IPS-NIHi11 (cell line): Measurements from ENCODE around the gene ATP6V1G2.

ENCODE experiments used
- DNase-seq: peaks from one replicate; pipeline ENCODE4 v3.0.0; 2012; ENCODE audit warnings: mixed read lengths, low spot score

Gene ATP6V1G2

DNA sequence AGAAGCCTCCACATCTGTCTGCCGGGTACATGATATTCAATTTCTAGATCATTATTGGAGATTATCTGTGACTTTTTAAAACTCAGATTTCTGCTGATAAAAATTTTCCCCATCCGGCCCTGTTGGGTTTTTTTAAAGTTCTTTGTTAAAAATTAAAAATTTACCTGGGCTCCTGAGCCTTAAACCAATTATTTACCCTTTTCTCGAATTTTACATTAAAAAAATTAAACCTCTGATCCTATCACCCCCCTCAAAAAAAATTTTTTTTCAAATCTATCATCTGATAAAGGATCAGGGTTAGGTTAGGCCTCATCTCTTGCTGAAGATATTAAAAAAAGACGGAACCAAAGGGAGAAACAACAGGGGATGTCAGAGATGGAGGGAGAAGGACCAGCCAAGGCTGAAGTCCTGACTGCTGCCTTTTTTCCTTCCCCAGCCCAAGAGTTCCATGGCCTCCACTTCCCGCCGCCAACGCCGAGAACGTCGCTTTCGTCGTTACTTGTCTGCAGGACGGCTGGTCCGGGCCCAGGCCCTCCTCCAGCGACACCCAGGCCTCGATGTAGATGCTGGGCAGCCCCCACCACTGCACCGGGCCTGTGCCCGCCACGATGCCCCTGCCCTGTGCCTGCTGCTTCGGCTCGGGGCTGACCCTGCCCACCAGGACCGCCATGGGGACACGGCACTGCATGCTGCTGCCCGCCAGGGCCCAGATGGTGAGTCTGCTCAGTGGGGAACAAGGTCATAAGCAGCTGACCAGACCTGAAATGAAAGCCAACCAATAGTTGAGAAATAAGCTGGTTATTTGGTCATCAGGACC, 1.5 kb upstream of the ATP6V1G2 start:
- DNase-seq, result no peak

DNA sequence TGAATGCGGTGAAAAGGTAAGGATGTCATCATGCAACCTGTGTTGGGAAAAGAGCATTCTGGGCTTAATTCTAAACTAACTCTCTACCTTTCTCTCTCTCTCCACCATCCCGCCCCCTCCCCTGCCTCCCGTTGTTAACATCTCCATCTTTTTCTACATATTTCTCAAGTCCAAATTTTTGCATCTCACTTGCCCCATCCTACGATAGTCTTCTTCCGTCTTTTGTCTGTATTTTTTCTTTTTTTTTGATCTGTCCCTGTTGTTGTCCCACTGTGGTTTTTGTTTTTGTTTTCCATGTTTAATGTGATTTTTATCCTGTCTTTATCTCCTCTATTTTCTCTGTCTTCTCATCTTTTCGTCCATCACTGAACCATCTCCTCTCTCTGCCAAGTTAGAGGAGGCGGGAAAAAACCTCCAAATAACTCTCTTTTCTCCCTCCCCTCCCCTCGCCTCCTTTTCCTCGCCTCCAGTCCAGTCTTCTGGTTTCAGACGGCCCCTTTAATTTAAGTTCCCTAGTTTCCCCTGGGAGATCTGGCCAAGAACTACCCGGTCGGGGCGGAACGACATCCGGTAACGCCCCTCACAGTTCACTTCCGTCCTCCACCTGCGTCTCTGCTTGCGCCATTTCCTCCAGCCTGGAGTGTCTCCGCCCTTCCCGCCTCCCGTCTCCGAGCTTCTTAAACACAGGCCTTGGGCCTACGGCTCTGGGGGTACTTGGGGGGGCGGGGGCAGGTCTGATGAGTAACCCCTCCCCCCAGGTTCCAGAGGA, 734 bp upstream of the ATP6V1G2 start, which contains the start of gene NFKBIL1:
Gene NFKBIL1 (plus strand): TSS at position 651 of the 769 bp plus-strand sequence. CDS start 87 bp downstream, at position 738.
- DNase-seq, result peak; percentile 91

DNA sequence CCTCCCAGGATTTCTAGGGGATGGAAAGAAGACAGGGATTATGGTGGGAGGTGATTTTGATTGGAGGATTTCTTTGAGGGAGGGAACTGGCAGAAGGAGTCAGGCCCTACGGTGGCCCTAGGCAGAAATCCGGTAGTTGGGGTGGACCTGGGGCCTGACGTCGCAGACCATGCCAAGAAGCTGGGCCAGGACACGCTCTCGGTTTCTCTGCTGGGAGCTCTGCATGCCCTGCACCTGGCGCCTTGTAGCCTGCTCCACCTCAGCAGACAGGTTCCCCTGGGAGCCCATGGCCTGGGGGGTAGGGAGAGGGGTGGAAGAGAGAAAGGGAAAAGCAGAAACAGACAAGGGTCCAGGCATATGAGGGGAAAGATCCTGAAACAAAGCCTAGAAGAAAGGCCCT, 1.1 kb downstream of the ATP6V1G2 start:
- no peak for DNase-seq

DNA sequence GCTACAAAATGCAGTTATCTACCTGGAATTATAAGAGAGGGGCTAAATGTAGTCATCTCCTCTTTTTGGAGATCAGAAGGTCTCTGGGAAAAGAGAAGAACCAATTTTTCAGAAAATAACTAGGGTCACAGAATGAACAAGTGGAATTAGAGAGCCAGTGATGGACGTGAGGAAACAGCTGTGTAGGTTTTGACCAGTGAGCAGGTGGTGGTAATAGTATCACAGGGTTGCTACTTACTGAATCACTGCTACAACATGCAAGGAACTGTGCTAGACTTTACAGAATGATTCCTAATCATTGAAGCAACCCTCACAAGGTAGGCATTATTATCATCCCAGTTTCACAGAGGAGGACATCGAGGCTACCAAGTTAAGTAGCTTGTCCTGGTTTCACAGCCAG, 1.7 kb downstream of the ATP6V1G2 start:
- DNase-seq, result no peak

DNA sequence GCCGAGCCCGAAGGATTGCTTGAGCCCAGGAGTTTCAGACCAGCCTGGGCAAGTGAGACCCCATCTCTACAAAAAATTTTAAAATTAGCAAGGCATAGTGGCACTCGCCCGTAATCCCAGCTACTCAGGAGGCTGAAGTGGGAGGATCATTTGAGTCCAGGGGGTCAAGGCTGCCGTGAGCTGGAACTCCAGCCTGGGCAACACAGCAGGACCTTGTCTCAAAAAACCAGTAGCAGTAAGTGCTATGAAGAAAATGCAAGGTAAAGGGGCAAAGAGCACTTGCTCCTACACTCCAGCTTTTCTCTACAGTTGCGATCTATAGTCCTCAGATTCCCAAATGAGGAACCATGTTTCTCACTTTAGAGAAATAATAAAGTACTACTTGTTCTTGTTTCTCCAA, 2.8 kb downstream of the ATP6V1G2 start:
- DNase-seq, result no peak

DNA sequence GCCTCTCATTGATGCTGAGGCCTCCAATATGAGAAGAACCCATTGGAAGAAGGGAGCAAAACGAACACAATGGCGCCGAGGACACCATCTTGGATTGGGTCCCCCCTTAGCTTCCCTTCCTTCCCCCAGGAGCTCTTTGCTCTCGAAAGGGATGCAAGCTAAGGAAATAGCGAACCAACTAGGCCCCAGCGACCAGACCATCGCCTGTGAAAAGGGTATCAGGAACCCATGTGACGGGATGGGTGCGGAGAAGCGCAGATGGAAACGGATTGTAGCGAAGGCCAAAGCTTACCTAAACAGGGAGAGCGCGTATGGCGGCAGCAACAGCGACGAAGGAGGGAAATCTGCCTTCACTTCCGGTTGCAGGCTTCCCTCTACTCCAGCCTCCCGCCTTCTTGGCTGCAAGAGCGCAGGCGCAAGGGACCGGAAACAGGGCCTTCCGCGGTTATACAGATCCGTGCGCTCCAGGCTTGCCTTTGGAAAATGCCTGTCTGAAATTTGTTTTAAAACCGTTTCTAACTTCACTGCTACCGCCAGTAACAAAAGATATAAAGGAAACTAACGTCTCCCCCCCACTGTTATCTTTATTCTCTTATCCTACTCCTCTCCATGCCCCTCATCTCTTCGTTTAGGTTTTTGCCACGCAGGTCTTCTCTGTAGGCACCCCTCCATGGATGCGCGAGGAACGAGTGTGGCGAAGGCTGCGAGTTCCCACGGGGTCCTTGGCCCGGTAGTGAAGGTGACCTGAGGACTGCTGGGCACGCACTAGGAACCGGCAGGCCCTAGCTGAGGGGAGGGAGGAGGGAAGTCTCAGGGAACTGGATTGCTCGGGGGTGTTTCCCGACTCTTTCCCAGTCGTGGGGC, 4.5 kb downstream of the ATP6V1G2 start, which contains the start of gene DDX39B:
Gene DDX39B (minus strand): TSS at position 346 of the 864 bp plus-strand sequence. CDS start 1,471 bp downstream, outside the sequence.
- peak; percentile 92 for DNase-seq

DNA sequence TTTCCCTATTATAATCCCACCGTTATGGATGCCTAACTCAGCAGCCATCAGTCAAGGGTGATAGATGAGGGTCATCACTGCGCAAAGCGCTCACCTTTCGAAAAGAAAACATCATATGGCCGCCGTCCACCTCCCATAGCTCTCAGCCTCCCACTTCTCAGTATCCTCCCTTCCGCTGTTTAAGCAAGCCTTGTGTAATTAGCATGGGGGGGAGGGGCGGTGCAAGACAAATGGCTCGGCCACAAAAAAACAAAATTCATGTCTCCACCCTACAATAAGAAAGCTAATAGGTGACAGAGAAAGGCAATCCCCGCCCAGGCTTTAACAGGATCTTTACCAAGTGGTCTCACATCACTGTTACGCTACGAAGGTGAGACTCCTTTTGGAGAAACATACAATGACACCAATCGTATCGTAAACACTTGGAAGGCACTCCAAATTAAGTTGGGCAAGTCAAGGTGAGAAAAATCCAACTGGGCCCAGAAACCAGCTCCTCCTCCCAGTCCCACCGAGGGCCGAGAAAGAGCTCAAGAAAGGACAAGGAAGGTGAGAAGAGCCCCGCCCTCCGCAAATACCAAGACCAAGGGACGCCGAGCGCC, 5.2 kb downstream of the ATP6V1G2 start:
- peak; percentile 39 for DNase-seq

DNA sequence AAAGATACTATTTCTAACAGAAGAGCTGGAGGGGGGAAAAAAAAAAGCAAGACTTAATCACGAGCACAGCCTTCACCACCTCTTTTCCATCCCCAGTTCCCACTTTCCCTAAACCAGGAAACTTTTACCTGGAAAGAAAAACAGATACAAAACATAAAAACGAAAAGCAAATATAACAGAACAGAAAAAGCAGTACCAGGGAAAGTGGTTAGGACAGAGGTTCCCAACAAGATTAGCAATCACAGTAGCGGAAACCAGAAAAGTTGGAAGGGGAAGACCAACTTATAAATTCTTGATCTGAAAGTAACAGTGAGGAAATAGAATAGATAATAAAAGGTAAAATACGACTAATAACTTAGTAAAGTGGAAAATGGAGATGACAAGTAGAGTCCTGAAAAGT, 5.8 kb downstream of the ATP6V1G2 start:
- no peak for DNase-seq

DNA sequence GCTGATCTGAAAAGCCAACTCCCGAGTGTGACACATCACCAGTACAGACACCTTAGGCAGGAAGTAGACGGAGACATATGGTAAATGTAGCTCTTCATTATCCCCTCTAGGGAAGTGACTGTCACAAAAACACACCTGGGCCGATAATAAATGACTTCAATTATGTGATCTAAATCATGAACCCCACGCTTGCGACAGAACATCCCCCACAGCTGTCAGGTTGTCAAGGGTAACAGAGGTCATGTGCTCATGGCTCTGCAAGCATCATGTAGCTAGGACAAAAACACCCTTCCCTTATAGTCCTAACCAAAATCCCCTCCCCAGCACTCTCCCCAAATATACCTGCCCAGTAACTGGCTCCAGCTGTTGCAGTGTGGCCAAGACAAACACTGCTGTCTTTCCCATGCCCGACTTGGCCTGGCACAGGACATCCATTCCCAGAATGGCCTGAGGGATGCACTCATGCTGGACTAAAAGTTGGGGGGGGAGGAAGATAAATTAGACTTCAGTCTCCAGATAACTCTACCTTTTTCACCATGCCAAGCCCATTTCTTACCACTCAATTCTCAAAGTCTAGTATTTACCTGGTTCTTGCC, 7.5 kb downstream of the ATP6V1G2 start:
- DNase-seq, result no peak

DNA sequence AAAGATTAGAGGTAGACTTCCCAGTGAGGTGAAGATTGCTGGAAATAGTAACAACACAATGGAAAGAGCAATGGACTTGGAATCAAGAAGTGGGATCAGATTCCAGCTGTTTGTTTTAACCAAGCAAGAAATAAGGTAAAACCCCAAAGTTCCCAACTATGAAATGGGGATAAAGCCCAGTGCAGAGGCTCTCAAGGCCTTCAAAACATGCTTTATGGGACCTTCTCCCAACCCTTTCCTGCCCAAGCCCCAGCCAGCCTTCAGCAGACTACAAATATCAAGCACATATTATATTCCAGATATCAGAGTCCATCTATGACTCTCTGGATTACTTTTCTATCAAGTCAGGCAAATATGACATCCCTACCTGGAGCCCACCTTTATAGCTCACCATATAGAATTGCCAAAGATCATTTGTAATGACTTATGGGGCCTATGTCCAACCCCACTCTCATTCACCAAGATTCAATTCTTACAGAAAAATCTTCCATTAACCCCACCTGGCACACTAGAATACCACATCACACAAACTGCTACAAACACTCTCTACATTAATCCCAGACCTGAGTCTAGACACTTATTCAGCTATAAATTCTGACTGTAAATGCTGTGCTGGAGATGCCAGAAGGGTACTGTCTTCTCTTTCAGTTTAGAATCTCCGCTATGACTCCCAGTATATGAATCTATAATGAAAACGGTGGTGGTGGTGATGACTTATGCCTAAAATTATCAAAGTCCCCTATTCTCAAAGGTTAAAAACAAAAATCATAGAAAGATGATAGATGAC, 10.7 kb downstream of the ATP6V1G2 start:
- DNase-seq, result no peak

DNA sequence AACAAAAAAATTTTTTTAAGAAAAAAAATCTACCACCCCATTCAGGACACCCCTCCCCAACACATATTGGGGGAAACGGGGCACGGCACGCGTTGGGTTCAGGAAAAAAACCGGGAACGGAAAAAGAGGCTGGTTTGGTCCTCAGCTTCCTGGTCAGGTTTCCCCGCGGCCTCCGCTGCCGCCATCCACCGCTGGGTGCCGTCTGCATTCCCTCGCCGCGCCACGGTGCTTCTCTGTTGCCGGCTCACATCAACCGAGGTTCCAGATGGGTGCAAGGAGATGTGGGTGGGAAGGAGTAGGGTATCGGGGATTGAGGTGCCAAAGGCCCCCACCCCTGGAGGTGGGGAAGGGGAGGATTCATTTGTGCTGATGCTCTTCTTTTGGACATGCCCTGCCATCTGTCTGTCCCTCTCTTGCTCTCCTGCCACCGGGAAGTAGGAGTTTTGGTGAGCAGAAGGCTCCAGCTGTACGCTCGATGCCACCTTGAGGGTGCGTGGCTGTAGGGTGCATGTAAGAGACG, 11.8 kb downstream of the ATP6V1G2 start:
- DNase-seq, result no peak

DNA sequence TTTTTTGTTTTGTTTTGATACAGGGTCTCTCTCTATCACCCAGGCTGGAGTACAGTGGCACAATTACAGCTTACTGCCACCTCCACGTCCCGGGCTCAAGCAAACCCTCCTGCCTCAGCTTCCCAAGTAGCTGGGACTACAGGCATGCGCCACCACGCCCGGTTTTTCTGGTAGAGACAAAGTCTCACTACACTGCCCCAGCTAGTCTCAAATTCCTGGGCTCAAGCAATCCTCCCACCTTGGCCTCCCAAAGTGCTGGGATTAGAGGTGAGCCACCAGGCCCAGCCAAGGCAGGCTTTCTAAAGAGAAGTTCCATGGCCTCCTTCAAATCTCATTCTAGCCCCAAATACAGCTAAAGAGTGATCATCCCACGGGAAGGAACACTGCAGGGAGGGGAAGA, 12.4 kb downstream of the ATP6V1G2 start:
- no peak for DNase-seq

DNA sequence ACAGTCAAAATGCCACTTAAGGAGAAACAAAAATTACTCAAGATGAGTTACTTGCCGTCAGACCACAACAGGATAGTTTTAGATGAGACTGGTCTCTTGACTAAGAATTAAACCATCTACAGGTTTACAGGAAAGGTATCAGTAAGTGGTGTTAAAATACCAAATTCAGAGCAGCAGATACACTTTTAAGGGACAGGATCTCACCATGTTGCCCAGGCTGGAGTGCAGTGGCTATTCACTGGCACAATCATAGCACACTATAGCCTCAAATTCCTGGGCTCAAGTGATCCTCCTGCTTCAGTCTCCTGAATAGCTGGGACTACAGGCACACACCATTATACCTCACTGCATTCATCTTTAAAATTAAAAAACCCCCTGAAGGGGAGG, 13.0 kb downstream of the ATP6V1G2 start:
- DNase-seq, result no peak

DNA sequence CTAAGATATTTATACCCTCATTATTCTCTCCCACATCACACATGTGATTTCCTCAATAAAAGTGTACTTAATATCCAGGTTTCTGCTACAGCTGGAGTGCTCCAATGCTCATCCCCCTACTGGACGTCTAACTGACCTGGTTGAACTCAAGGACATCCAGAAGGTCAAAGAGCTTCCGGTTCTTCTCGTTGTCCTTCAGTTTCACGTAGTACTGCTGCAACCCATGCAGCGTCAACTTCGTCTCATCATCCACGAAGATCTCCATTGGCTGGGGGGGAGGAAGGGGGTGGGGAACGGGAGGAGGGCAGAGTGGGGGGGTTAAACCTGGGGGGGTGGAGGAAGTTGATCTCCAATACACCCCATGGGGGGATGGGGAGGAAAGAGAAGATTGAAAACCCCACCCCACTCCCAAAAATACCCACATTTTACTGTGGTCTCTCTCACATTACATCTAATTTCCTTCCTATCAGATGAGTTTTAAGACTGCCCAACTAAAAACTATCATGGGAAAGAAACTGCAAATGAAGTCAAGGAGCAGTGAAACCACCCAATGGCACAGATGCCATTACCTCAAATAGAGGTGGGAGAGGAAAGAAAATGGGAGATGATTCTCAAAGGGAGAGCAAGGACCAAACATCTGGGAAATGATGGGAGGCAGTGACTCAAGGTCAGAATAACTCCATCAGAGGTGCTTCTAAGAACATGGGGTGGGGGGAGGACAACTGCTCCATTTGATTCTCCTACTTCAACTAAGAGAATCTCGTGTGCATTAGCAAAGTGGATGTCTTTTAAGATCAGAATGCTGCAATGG, 13.6 kb downstream of the ATP6V1G2 start:
- no peak for DNase-seq

DNA sequence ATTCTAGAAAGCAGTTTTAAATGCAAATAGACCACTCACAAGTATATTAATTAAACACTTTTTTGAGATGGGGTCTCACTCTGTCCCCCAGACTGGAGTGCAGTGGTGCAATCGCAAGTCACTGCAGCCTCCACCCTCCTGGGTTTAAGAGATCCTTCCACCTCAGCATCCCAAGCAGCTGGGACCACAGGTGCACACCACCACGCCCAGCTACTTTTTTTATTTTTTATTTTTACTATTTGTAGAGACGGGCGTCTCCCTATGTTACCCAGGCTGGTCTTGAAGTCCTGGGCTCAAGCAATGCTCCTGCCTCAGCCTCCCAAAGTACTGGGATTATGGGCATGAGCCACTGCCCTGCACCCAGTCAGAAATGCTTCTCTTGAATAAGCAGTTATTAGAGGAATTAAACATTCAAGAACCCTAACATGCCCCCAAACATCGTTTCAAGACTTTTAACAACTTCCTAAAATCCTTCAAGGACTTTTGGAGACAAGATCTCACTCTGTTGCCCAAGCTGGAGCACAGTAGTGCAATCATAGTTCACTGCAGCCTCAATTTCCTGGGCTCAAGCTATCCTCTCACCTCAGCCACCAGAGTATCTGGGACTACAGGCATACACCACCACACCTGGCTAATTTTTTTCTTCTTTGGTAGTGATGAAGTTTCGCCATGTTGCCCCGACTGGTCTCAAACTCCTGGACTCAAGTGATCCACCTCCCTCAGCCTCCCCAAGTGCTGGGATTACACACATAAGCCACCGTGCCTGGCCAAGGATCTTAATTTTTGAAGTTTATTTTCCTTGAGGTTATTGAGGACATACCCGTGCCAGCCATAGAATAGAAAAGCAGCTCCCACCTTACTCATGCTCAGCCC, 14.4 kb downstream of the ATP6V1G2 start:
- no peak for DNase-seq

DNA sequence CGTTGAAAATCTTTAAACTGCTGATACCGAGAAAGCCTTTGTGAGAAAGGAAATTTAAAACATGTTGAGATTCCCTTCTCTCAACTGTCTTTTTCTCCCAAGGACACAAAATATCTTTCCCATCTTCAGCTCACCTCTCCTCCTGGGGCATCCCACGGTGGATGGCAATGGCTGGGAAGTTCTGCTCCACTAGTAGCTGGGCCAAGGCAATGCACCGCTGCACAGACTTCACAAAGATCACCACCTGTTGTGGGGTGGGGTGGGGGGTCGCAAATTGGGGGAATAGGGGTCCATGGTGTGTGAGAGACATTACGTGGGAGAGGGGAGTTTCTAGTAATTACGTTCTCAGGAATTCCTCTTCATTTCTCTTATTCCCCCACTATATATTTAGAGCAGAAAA, 15.2 kb downstream of the ATP6V1G2 start:
- DNase-seq, result no peak

DNA sequence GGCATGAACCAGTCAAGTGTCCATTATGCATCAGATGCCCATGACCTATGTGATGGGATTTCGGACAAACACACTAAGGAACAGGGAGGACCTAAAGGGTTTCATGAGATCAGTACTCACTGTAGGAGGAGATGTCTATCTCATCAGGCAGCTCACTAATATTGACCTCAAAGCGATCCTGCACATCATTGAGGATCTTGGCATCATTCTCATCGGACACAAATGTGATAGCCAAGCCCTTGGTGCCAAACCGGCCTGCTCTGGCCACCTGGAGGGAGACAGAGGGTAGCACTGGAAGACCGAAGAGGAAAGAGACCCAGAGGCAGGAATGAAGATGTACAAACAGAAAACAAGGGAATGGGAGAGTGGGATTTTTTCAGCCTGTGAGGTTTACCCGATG, 15.7 kb downstream of the ATP6V1G2 start:
- DNase-seq, result no peak

DNA sequence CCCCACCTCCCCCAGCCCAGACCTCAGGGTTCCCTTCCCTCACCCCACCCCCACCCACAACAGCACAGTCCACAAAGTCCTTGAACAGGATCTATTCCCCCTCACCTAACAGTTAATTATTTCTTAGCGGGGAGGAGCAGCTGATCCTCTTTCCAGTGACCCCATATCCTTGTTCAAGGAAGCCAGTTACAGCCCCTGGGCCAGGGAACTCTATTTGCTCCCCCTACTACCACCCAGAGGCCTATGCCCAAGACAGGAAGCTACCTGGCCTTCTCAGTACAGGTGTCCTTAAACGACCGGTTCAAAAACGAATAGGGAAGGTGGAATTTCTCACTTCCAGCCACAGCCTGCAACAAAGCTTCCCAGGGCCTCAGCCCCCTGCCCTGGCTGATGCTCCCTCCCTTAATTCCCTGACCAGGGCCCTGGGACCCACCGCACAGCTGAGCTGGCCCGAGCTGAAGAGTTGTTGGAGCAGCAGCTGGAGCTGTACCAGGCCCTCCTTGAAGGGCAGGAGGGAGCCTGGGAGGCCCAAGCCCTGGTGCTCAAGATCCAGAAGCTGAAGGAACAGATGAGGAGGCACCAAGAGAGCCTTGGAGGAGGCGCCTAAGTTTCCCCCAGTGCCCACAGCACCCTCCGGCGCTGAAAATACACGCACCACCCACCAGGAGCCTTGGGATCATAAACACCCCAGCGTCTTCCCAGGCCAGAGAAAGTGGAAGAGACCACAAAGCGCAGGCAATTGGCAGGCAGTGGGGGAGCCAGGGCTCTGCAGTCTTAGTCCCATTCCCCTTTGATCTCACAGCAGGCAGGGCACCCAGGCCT, 16.9 kb downstream of the ATP6V1G2 start:
- no peak for DNase-seq
